HG02973 (cell line): ENCODE measurements around the gene SMC2.

ENCODE experiments used
- ATAC-seq: cut with Tn5 transposase; IDR thresholded peaks from one replicate; pipeline ENCODE4 v1.9.1; 2021; ENCODE audit warnings: moderate library complexity; ENCODE audit not compliant: unreplicated experiment

Gene SMC2

DNA sequence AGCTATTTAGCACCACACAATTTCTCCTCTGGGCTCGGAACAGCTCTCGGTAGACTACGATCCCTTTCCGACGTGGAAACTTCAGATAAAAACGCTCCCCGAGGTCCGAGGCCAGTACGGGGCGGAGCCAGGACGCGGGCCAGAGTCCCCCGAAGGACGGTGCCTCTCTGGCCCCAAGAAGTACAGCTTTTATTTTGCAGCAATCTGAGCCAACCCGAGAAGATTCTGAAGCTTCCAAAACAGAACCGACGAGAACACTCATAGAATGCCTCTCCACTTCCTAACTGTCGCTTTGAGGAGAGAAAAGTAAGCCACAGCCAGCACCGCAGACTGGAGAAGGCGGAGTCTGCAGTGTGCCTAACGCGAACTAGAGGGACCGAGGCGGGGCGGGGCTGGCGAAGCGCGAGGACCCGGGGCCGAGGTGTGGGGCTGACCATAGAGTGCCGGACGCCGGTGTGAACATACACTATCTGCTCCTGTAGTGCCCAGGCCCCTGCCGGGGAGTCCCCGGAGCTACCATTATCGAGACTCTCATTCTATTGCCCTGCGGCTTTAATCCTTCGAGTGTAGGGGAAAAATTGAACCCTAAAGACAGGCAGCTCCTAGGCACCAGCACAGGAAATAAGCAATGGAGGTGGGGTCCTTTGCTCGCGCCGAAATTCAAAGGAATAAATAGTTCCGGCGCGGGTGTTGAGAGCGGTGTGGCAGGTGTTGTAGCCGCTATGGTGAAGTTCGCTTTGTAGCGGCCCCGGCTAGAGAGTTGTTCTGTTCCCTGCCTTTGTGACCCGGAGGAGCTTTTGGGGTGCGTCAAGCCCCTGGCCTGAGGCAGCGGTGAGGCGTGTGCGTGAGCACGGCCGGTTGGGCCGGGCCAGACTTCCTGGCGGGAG, at the start of gene SMC2:
Gene SMC2, plus strand, starts transcription at position 663 of the 887 bp plus-strand sequence. CDS start 1,076 bp downstream, outside the sequence.
- peak; percentile 85 for ATAC-seq

GRCh38 chr9:104068546-104068945, 25.6 kb upstream of the SMC2 start:
- ATAC-seq, result no peak

DNA sequence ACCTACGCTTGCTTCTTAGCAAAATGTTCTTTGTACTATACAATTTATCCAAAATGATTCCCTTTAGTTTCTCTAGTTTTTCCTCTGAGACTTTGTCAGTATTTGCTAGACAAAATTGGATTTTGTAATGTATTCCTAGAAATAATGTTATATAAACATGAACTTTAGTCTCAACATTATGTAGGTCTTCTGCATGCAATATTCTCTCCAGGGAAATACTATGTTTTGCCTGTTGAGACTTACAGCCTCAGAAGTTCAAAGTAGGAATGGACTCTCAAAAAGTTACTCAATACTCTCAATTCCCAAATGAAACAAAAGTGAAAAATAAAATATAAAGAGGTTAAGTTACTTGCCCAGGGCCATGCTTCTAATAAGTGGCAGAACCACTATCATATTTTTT, 24.8 kb upstream of the SMC2 start:
- no peak for ATAC-seq

- no peak for ATAC-seq
These were observed 22.5 kb upstream of the SMC2 start for GRCh38 chr9:104071589-104071988.

GRCh38 chr9:104073098-104073769, 20.9 kb upstream of the SMC2 start:
- no peak for ATAC-seq

DNA sequence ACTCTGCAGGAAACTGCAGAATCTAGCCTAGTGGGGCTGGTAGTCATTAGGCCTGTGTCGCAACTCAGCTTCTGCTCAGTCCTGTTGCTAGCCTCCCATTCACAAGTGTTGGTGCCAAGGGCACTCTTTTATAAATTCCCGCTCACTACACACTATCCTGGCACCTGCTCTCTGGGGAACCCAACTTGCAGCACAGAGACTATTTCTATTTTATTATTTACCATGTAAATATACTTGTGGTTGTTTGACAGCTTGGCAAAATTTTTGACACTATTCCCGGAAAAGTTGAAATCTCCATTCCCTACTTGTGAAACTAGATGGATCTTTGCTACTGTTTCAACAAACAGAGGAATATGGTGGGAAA, 20.4 kb upstream of the SMC2 start:
- no peak for ATAC-seq

DNA sequence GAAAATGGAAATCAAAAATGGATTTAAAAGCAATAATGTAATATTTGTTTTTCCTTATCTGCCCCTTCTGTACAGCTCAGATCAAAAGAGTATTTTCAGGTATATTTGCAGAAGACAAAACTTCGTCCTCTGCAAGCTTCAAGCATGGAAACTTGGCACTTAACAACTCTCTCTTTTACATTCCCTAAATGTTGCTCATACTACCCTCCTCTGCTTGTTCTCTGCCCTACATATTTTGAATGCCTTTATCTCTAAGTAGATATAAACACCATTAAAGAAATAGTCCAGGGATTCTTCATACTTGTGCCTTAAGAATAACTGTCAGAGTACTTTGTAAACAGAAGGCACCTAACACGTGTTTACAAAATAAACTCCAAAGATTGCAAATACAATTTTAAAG, 19.2 kb upstream of the SMC2 start:
- no peak for ATAC-seq

DNA sequence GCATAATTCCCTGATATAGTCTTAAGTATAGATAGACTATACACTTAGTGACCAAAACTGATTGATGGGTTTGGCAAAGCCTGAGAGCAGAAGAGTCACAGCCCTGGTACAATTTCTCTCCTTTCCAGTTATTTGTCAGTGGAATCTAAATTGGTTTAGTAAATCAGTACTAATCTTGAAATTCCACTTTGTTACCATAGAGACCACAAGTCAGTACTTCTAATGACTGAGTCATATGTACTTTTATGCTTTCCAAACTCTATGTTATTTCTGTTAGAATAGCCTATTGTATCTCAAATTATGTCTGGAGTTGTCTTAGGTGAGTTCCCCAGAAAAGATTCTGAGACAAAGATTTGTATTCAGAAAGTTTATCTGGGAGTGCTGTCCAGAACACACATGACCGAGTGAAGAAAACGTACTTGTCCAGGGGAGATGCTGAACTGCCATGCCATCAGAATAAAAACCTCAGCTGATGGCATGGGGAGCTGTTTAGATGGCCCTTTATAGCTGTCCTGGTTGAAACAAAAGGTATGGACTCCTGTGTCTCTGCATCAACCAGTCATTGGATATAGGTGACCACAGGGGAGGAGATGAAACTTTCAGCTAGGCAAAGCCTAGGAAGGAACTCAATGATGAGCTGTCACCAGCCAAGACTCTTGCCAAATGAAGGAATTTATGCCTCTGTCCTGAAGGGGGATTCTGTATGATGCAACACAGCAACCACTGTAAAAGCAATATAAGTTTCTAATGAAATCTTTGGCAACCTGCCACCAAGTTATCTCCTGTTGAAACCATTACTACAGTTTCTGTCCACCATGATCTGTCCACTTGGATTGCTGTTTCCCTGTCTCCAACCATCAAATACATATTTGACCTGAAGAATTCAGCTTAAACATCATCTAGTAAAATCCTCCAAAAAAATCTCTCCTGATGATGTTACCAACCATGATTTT, 18.0 kb upstream of the SMC2 start:
- no peak for ATAC-seq

GRCh38 chr9:104078596-104078995, 15.5 kb upstream of the SMC2 start:
- no peak for ATAC-seq

DNA sequence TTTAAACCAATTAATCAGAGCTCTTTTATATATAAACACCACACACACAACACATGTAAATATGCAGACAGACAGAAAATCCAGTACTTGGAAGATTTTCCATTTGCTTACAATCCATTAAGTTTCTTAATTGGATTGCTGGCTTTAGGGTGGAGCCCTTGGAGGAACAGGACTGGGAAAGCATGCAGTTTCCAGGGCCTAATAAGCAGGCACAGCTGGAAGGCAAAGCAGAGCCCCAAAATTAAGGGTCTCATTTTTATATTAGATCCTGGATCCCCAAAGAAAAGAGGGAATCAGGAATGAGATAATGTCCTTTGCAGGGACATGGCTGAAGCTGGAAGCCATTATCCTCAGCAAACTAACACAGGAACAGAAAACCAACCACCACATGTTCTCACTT, 13.1 kb upstream of the SMC2 start:
- no peak for ATAC-seq

GRCh38 chr9:104082168-104082567, 11.9 kb upstream of the SMC2 start:
- ATAC-seq, result no peak

- ATAC-seq, result no peak
These were observed 8.6 kb upstream of the SMC2 start for GRCh38 chr9:104085525-104085924.

GRCh38 chr9:104087894-104088293, 6.2 kb upstream of the SMC2 start:
- no peak for ATAC-seq

DNA sequence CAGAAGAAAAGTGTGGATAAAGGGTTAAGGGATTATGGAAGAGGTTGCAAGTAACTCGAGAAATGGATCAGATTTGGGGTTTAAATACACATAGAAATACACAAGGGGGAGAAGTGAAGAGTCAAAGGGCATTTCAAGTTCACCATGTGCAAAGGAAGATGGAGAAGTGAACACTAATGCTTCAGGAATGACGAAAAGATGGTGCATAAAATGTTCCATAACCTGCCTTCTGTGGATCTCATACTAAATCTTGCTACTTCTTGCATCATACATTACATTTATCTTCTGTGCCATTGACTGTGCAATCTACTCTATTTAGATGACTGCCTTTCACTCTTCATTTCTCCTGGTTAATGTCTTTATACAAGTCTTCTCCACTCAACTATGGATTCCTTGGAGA, 5.7 kb upstream of the SMC2 start:
- ATAC-seq, result no peak

GRCh38 chr9:104090578-104090977, 3.5 kb upstream of the SMC2 start:
- ATAC-seq, result no peak

DNA sequence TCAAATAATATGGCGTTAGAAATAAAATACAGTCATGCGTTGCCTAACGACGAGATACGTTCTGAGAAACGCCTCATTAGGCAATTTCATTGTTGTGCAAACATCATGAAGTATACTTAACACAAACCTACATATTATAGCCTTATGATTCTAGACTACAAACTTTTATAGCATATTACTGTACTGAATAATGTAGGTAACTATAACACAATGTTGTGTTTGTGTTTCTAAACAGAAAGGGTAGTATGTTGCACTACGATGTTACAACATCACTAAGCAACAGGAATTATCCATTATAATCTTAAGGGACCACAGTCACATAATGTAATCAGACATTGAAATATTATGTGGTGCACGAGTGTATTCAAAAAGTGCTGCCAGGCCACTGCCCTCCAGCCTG, 3.0 kb upstream of the SMC2 start:
- ATAC-seq, result no peak

- peak; percentile 35 for ATAC-seq
These were observed 2.4 kb upstream of the SMC2 start for GRCh38 chr9:104091708-104092107.

DNA sequence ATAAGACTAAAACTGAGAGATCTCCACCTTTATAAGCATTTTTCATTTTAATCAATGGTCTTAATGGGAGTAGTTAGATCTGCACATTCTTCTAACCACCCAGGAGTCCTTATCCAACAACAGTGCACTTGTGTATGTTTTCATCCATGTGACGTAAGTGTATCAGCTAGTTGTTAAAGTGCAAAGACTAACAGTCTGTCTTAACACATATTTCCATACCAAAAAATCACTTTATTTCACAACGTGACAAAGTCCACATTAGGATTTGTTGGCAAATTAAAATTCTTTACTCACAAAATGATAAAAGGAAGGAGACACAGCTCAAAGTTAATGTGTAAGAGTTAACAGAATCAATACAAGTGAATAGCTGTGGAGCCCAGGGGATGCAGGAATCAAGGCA, 1.9 kb upstream of the SMC2 start:
- ATAC-seq, result no peak

GRCh38 chr9:104092875-104093600, 1.1 kb upstream of the SMC2 start:
- no peak for ATAC-seq

DNA sequence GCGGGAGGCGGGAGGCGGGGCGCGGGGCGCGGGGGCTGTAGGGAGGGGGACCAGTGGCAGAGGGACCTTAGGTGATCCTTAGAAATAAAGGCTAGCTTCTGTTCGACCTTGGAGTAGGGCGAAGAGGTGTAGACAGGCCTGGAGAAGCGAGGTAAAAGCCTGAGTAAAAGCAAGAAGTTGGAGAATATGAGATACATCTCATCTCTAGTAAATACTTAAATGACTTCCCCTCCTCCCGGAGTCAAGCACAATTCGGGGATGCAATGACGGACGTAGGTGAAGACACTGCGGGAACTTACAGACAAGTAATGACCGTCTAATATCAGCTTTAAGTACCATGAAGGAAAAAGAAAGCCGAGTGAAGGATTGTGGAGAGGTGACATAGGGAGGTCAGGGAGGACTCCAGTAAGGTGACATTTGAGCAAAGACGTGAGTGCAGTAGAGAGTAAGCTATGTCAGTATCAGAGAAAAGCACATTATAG, 466 bp downstream of the SMC2 start:
- peak; percentile 1 for ATAC-seq
